GM19397 (cell line): ENCODE measurements around the gene MACROD2.

ENCODE experiments used
- ATAC-seq: cut with Tn5 transposase; IDR thresholded peaks from one replicate; pipeline ENCODE4 v1.9.1; 2021; ENCODE audit warnings: mild to moderate bottlenecking, moderate library complexity; ENCODE audit not compliant: unreplicated experiment

Gene MACROD2

GRCh38 chr20:15578113-15578512, 1582.8 kb downstream of the MACROD2 start:
- no peak for ATAC-seq

GRCh38 chr20:15579688-15580087, 1584.4 kb downstream of the MACROD2 start:
- no peak for ATAC-seq

- no peak for ATAC-seq
These were observed 1586.9 kb downstream of the MACROD2 start for GRCh38 chr20:15582146-15582760.

- no peak for ATAC-seq
These were observed 1589.2 kb downstream of the MACROD2 start for GRCh38 chr20:15584507-15584906.

GRCh38 chr20:15593081-15593480, 1597.8 kb downstream of the MACROD2 start:
- no peak for ATAC-seq

- no peak for ATAC-seq
These were observed 1598.9 kb downstream of the MACROD2 start for GRCh38 chr20:15594158-15594695.

GRCh38 chr20:15596220-15596890, 1601.0 kb downstream of the MACROD2 start:
- no peak for ATAC-seq

- ATAC-seq = no peak
These were observed 1602.0 kb downstream of the MACROD2 start for GRCh38 chr20:15597306-15597705.

GRCh38 chr20:15599961-15600360, 1604.6 kb downstream of the MACROD2 start:
- no peak for ATAC-seq

- ATAC-seq = no peak
These were observed 1605.2 kb downstream of the MACROD2 start for GRCh38 chr20:15600565-15600964.

GRCh38 chr20:15603506-15603905, 1608.2 kb downstream of the MACROD2 start:
- ATAC-seq = no peak

- ATAC-seq = no peak
These were observed 1608.9 kb downstream of the MACROD2 start for GRCh38 chr20:15603978-15604805.

GRCh38 chr20:15609921-15610320, 1614.6 kb downstream of the MACROD2 start:
- no peak for ATAC-seq

- no peak for ATAC-seq
These were observed 1615.5 kb downstream of the MACROD2 start for GRCh38 chr20:15610787-15611186.

GRCh38 chr20:15611541-15611940, 1616.2 kb downstream of the MACROD2 start:
- ATAC-seq = no peak

GRCh38 chr20:15612198-15612597, 1616.9 kb downstream of the MACROD2 start:
- no peak for ATAC-seq

GRCh38 chr20:15612769-15613168, 1617.5 kb downstream of the MACROD2 start:
- no peak for ATAC-seq

- no peak for ATAC-seq
These were observed 1618.2 kb downstream of the MACROD2 start for GRCh38 chr20:15613530-15613929.

GRCh38 chr20:15616626-15617025, 1621.3 kb downstream of the MACROD2 start:
- no peak for ATAC-seq

GRCh38 chr20:15618110-15618509, 1622.8 kb downstream of the MACROD2 start:
- ATAC-seq = no peak

- no peak for ATAC-seq
These were observed 1623.6 kb downstream of the MACROD2 start for GRCh38 chr20:15618912-15619311.

- no peak for ATAC-seq
These were observed 1624.0 kb downstream of the MACROD2 start for GRCh38 chr20:15619341-15619740.
